GM18873 (cell line): Measurements from ENCODE around the gene CSRP1.
A peak's percentile ranks its signal among the peaks of the same experiment; 100 is the strongest.
"Not testable (repeated sequence)": the region's sequence is repeated elsewhere in the genome, so short reads cannot be mapped to it uniquely, and the experiment has no call there.

ENCODE experiments used
- ATAC-seq: cut with Tn5 transposase; IDR thresholded peaks from one replicate; pipeline ENCODE4 v1.9.1; 2021; ENCODE audit warnings: mild to moderate bottlenecking, moderate library complexity, moderate number of reproducible peaks; ENCODE audit not compliant: unreplicated experiment, low FRiP score

The CSRP1 gene

DNA sequence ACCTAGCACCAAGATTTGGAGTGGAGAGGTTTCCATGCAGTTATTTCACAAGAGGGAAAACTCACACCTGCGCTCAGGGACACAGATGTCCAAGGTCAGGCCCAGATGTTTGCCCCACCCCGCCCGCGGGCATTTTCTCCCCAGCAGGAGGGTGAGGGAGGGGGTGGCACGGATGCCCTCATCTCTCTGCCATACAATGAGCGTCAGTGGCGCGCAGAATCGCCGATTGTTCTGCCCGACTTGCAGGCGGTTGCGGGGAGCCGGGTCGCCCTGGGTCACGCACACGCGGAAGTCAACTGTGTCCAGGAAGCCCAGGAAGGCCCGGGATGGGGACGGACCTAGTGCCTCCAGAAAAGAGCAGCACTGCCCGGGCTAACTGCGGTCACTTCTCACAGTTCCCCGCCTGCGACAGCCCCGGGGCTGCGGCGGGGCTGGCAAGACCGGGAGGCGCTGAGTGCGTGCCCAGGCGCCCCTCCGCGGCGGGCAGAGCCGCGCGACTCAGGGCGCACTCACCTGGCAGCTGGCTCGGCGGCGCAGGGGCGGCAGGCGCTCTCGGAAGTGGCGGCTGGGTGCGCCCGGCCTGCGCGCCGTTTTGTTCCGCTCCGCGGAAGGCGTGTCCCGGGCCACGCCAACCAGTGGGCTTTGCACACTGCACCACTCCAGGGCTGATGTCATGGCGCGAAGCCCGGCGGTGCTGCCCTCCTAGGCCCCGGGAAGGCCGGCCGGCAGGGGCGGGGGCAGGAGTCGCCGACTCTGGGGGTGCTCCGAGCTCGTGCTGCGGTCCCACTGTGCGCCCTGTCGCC lies at the start of gene CSRP1:
TSS of gene CSRP1 (minus strand) at position 567 of the 803 bp plus-strand sequence. CDS start 10,820 bp downstream, outside the sequence.
- peak; percentile 61 for ATAC-seq

DNA sequence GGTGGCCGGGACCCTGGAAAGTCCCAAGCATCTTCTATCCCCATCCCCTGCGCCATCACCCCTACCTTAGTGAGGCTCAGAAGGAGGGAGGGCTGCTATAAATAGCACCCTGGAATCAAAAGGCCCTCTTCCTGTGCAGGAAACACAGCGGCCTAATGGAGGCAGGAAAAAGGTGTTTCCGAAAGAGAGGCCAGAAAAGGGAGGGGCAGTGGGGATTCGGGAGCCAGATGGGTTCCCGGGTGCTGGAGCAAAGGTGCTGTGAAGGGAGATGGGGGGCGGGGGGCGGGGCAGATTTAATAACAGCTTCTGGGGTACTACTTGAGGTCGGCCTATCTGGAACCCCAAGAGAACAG lies 48.6 kb upstream of the CSRP1 start:
- ATAC-seq: no peak

DNA sequence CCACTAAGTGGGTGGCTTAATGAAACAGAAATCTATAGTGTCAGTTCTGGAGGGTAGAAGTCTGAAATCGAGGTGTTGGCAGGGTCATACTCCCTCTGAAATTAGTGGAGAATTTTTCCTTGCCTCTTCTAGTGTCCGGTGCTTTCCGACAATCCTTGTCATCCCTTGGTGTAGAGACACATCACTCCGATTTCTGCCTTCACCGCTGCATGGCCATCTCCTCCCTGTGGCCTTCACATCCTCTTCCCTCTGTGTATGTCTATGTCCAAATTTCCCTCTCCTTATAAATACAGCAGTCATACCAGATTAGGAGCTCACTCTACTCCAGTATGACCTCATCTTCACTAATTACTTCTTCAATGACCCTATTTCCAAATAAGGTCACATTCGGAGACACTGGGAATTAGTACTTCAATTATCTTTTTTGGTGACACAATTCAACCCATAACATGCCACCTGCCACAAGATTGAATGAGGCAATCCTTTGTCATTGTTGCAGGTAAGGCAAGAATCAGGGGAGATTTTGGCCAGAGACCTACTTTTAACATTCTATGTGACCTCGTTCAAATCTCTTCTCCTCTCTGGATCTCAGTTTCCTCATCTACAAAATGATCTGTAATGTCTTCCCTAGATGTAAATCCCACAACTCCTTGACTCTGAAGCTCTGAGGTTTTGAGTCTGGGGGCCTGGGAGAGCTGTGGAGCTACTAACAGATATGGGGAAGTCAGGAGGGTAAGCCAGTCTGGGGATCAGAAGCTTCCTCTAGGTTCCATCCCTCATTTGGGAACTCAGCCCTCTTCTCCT lies 48.1 kb upstream of the CSRP1 start:
- ATAC-seq: no peak

DNA sequence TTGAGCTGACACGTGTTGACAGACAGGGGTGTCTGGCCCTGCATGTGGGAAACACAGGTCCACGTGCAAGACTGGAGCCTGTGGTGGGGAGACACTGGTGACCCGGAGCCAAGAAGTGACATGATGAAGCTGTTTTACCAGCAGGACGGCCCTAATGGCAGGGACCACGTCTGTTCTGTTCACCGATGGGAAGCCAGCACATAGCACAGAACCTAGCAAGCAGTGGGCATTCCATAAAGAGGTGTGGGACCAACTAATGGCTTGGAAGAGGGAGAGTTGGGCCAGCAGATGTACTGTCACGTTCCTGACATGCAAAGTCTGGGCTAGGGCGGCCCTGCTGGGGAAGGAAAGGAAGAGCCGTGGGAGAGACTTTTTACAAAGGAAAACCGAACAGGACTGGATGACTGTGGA lies 47.3 kb upstream of the CSRP1 start:
- ATAC-seq: no peak

DNA sequence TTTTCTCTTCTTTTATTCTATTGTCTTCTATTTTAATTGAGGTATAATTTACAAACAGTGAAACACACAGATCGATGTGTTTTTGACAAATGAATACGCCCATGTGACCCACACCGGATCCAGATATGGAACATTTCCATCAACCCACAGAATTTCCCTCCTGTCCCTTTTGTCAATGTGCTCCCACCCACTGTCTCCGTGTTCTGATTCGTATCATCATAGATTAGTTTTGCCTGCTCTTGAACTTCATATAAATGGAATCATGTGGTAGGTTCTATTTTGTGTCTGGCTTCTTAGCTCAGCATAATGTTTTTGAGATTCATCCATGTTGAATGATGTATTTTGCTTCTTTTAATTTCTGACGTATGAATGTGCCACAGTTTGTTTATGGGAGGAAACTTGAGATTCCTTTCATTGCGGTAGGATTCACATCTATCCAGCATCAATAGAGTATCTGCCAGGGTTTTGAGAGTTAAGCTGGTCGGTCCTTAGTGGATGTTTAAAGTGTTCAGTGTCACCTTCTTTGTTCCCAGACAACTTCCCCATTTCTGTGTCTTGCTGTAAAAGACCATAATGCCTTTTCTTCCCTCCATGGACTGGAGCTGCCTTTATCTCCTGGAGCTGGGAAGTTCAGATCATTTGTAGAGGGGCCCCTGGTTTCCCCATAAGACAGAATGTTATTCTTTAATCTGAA lies 46.7 kb upstream of the CSRP1 start:
- ATAC-seq: no peak

DNA sequence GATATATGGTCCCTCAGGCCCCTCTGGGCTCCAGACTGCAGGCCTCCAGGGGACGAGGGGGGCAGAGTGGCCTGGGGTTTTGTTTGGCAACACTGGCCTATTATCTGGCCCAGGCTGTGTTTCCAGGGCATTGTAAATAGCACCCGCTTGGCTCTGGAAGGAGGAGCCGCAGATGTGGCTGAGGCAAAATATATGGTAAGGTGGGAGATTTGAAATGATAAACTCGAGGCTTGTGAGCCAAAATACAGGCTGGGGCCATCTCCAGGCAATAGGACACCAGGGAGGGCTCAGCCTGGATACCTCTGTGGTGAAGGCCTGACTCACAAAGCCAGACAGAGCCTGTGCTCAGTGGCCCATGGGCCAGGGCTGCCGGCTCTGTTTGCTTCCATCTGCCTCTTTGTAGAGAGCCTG lies 46.0 kb upstream of the CSRP1 start:
- no peak for ATAC-seq

DNA sequence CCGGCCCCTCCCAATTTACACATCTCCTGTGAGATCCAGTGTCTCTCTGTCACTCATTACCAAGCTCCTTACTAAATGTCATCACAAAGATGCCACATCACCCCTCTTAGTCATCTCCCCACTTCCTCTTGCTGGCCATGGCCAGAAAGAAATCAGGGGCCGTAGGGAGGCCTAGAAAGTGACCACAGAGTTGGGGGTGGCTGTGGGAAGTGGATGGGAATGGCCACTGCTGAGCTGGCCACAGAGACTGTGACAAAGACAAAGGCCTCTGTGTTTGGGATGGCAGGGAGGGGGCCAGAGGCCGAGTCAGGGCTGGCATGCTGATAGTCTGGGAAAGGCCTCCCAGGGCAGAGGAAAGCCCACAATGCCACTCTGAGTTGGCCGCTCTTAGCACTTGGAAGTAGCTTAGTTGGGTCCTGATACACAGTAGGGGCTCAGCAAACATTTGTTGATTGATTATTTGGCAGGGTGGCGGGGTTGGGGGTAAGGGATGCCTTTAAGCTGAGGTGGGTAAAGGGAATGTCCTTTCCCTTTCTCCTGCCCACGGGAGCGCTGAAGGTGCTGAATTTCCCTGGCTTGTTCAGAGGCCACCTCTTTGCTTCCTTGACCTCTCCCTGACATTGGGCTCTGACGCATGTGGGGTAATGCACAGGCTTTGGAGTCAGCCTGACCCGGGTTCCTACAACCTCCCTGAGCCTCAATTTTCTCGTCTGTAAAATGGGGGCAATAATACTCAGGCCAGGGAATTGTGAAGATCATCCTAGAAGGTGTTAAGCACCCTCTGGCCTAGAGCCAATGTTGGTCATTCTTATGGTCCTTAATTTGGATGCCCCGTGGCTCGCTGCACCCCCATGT lies 45.2 kb upstream of the CSRP1 start:
- ATAC-seq: no peak

DNA sequence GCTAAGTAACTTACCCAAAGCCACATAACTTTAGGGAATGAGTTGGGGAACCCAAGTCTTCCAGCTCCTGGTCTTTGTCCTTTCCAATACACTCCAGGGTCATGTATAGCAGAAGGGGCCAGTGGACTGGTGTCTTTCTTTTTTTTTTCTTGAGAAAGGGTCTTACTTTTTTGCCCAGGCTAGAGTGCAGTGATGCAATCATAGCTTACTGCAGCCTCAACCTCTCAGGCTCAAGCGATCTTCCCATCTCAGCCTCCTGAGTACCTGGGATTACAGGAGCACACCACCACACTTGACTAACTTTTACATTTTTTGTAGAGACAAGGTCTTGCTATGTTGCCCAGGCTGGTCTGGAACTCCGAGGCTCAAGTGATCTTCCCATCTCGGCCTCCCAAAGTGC lies 44.2 kb upstream of the CSRP1 start:
- no peak for ATAC-seq

DNA sequence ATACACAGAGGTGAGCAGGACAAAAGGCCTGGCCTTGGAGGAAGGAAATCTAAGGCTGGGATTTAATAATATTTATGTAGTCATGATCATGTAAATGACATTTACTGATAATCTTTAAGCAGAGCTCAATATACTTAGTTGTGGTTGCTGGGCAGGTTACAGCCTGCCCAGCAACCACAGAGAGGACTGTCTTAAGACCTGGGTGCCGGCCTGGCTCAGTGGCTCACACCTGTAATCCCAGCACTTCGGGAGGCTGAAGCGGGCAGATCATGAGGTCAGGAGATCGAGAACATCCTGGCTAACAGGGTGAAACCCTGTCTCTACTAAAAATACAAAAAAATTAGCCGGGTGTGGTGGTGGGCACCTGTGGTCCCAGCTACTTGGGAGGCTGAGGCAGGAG lies 42.6 kb upstream of the CSRP1 start:
- not testable (repeated sequence) for ATAC-seq

DNA sequence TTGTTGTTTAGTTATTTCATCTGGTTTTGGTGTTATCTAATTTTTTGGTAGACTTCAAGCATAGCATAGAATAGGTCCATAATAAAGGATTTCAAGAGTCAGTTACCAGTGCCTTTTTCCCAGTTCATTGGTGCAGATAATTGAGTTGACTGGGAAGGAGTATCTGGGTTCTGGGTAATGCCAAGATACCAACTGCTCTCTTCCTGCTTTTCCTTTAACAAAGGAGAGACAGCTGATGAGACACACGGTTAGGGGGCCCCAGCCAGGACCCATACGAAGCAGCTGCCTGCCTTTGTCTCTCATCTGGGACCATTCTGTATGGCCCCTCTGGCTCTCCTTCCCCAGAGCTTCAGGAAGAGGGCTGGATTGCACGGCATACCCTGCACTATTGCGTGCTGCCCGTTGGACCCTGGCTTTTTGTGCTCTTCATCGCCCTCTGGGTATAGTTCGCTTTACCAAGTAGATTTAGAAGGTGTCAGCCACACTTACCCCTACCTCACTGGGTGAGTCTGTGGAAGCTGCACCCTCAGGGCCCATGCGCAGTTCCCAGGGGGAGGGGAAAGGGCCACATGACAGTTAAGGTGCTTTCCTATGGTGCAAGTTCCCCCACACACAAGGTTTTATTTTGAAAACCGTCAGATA lies 39.0 kb upstream of the CSRP1 start:
- ATAC-seq: no peak

DNA sequence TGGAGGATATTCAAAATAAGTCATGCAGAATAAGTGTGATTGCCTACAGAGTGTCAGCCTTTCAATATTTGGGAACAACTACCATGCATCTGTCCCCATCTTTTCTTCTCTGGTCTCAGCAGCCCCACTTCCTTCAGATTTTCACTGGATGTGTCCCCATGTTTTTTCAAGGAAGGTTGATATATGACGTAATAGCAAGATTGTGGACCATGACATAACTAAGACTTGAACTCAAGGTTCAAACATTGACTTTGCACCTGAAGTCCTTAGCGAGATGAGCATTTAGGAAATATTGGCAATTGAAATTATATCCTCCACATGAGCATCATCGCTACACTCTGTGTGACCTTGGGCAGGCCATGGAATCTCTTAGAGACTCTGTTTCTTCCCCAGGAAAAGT lies 37.8 kb upstream of the CSRP1 start:
- no peak for ATAC-seq

DNA sequence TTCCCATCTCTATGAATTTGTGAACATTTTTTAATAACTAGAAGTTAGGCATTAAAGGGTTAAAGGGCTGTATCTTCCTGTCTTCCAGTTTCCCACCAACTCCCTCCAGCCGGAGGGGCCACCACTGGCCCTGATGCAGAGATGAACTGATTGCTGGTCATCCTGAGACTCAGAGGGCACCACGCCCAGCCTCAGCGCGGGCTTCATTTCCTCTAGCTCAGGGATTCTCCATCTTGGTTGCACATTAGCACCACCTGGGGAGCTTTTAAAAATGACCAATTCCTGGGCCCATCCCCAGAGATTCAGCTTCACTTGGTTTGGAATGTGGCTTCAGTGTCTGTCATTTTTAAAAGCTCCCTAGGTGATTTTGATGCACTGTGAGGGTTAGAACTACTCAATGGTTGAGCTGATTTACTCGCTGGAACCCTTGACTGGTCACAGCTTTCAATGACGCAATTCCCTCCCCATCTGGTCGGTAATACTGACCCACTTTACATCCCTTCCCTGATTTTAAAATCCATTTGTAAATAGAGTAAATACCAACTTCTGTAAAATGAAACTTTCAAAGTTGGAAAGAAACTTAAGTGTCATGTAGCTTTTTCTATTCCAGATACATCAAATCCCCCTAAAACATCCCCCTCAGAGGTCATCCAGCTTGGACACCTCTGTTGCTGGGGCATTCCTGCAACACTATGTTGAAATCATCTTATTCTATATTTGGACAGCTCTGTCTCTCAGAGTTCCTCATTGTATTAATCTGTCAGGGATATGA lies 37.1 kb upstream of the CSRP1 start:
- no peak for ATAC-seq

DNA sequence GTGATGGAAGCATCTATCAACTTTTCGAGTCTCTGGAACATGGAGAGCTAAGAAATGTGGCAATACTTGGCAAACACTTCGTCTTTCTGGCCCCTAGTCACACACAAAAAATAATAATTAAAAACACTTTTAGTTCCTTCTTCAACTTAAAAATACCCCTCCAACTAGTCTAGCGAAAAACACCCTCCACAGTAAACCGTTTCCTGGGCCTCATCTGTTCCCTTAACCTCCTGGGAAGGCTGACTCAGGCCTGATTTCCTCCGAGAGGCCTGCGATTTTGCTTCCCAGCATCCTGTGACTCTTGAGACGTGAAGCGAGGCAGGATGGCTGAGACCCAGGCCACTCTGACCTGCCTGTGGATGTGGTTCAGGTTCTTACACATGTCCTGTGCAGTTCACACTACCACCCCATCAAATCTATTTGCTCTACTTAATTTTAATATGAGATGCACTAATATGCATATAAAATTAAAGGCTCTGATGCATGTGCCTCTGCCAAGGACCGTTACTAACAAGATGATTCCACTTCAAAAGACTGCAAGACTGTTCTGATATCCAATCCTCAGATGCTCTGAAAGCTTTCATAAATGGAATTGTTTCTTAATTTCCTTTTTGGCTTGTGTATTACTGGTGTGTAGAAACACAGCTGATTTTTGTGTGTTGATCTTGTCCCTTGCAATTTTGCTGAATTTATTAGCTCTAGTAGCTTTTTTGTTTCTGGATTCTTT lies 35.5 kb upstream of the CSRP1 start:
- ATAC-seq: no peak

DNA sequence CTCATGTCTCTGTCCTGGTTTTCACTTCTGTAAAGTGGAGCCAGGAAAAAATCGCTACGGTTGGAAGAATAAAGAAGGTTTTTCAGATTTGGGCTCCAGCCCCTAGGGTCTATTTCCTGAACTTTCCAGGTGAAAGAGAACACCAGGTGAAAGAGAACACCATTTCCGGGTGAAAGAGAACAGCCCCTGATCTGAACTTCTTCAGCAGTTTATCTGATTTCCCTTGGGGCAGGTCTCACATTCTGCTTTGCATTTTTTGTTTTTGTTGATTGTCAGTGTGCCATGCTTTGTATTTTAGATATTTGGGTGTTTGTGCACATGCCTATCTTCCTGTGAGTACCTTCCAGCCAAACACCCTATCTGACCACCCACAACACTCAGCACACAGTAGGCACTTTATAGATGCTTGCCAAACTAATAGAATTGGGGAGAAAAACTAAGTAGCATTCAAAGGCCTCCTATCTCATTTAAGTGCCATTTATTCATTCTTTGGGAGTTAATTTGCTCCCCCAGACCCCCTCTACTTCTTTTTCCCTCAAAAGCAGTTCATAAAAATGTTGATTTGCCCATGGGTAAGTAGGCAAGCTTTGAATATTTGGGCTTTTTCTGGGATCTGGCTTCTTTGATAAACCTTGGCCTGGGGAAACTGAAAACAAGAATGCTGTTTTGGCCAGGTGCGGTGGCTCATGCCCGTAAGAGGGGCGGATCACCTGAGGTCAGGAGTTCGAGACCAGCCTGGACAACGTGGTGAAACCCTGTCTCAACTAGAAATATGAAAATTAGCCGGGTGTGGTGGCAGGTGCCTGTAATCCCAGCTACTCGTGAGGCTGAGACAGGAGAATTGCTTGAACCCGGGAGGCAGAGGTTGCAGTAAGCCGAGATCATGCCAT lies 34.2 kb upstream of the CSRP1 start:
- no peak for ATAC-seq

DNA sequence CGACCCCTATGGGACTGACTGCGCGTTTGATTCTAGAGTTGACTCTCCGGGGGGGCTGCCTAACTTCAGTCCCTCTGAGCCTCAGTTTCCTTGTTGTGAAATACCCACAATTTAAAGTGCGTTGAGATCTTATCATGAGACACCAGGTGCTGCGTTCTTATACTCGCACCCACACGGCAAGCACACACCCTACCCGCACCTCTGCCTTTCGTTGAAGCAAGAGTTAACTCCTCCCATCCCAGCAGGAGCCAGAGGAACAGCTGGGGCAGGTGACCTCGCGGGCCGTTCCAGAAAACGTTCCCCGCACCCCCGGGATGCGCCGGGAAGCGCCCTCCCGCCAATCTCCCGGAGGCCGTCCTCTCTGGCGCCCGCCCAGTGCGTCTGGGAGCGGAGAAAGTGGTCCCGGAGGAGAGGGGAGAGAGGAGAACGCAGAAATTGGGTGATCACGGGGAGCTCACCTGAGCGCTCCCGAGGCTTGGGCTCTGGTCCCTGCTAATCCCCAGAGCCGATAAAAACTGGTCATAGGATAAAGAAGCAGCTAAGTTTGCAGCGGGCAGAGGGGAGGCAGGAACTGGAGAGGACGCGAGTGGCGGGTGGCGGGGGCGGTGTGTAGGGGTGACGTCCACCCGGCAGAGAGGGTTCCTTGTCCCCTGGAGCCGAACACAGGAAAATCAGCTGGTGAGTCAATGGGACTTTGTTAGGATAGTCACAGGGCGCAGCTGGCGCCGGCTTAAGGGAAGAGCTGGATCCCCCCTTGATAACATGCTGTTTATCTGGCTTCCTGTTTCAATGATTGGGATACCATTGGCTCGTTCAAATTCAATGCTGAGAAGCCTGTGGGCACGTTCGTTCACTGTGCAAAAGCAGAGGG lies 32.9 kb upstream of the CSRP1 start:
- ATAC-seq: no peak
